IPS-NIHi11 (cell line): ENCODE measurements around the gene GRAMD4.

ENCODE experiments used
- DNase-seq: peaks from one replicate; pipeline ENCODE4 v3.0.0; 2012; ENCODE audit warnings: mixed read lengths, low spot score

The GRAMD4 gene

DNA sequence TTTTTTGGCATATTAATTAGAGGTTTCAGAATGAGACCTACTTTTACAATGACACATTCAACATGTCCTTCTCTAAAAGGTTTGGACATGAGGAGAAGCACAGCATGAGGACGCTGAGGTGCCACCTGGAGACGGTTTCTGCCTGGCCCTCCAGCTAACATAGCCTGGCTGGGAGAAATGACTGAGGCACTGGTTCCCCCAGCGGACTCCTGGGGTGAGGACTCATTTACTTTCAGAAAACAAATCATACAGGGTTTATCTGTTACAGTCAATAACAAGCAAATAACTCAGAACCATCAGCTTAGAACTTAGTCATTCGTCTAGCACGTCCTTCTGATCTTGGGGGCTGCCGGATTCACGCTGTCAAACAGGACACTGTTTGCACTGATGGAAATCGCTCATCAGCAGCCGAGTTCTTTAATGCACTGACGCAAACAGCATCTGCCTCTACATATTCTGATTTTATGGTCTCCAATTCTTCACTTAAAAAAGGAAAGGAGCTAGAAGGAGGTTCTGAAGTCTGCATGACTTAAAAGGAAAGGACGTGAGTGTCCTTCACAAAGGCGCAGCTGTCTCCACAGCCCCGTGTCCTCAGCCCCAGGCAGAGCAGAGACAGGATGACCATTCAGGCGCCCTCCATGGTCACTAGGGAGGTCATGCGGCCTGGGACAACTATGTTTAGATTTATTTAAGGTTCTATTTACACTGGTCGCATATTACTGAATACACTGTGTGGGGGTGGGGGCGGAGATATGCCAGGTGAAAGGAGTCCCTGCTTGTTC lies 73.6 kb downstream of the GRAMD4 start:
- no peak for DNase-seq

DNA sequence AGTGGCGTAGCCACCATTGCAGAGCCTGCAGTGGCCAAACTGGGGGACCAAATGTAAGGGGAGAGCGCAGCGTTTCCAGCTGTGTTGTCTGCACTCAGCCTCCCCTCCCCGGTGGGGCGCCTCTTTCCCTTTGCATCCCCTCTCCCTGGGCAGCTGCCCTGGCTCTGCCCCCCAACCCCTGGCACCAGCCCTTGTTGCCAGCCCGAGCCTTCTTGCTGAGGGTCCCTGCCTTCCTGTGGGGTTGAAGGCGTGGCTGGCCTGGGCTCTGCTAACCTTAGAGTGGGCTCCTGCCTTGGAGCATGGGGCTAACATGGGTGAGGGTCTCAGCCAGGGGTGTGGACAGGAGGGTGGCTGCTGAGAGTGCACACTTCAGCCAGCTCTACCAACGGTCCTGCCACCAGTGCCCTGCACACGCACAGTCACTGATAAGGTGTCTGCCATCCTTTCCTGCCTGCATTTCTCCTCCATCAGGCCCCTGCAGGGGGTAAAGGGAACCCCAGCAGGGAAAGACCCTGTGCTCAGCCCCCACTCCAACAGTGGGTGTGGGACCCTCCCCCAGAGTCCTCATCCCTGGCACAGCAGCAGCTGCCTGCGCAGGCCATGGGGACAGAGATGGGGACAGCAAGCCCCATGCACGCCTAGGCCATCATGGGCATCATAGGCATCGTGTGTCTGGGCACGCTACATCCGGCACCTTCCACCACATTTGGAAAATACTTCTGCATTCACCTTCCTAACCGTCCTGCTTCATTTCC lies 74.4 kb downstream of the GRAMD4 start:
- DNase-seq, result no peak

DNA sequence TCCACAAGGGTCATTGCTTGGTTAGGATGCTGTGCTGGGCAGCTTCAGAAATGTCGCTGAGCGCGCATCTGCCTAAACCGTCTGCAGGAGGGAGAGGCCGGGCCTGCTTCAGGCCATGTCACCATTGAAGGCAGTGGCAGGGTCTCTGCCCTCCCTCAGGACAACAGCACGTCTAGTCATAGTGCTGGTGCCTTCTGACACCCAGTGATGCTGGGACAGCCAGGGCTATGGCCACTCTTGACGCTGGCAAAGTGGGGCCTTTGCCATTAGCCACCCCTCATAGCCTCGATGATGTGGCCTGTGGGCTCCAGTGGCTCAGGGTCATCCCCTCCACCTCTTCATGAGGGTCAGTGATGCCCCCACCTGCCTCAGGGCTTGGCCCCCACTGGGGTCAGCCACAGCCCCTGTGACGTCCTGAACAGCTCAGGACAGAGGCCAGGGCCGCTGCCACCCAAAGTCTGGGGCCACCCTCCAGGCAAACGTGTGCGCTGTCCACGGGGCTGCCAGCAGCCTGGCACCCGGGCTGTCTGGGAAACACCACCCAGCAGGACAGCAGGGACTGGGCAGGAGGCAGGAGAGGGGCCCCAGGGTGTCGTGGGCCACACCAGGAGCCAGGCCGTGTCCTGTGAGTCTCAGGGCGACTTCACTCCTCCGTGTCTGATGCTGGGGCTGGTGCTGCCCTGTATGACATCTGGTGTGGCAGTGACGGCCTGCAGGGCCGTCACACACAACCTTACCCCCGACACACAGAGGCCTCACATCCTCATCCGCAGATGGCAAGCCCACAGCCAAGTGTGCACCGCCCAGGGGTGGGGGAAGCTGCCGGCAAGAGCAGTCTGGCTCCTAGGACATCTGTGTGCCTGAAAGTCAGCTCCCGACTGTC lies 75.4 kb downstream of the GRAMD4 start:
- DNase-seq, result no peak

DNA sequence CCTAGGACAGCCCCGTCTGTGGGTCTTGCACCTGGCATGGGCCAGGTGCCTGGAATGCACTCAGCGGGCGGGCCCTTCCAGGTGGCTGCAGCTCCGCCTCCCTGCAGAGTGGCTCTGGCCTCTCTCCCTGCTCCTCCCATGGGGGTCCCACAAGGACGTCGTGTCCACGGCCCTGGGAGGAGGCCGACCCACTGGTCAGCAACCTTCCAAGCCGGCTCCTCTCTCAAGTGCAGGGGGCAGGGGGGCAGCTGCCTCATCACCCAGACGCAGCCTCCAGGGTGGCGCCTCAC lies 76.0 kb downstream of the GRAMD4 start:
- peak; percentile 46 for DNase-seq

DNA sequence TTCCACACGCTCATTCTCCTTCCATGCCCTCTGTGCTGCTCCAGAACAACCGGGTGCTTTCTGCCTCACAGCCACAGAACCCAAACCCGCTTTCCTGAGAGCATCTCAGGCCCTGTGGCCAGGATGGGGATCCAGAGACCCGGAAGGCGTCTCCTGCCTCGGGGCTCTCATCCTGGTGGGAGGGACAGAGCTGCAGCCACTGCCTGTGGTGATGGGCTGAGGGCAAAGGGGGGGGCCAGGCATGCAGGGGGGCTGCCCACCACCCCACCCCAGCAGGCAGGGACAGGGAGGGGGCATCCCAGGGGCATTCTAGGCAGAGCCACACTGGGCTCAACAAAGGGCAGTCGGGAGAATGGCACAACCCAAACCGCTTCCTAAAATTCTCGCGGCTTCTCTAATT lies 76.4 kb downstream of the GRAMD4 start:
- DNase-seq, result no peak

DNA sequence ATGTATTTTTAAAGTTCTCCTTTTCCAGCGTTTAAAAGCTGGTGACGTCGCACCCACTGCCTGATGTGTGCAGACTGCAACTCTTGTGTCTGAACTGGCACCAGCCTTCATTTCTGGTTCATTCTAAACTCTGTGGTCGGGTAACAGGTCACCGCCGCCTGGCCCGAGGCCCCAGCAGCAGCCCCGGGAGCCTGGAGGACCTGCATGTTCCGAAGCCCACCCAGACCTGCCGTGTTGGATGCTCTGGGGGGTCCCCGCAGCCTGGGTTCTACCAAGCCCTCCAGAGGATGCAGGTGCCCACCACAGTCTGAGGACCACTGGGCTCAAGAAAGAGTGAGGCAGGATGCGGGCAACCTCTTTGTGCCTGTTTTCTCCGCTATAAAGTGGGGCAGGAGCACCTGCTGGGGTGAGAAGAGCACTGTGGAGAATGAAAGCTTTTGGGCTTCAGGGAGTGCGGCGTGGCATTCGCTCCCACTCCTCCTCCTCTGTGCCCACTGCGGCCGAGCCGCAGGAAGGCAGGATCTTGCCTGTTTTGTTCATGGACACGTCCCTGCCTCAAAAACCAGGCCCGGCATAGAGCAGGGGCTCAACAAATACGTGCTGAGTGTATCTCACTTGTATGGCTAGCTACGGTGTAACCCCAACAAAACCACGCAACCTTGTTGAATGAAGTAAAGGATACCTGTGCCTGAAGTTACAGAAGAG lies 77.8 kb downstream of the GRAMD4 start:
- no peak for DNase-seq

DNA sequence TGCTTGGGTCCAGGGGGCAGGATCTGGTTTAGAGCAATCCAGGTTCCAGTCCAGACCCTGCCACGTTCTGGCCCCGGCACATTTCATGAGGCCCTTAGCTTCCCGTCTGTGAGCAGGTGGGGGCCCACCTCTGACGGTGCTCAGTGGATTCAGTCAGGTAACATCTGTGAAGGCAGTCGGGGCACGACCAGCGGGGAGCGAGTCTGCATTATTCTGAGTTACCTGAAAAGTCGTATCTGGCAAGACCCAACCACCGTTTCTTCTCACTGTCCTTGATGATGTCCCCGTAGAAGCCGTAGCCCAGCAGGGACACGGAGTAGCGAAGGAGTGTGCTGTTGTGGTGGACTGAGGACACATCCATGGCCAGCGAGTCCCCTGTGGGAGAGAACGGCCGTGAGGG lies 78.9 kb downstream of the GRAMD4 start:
- DNase-seq, result no peak

DNA sequence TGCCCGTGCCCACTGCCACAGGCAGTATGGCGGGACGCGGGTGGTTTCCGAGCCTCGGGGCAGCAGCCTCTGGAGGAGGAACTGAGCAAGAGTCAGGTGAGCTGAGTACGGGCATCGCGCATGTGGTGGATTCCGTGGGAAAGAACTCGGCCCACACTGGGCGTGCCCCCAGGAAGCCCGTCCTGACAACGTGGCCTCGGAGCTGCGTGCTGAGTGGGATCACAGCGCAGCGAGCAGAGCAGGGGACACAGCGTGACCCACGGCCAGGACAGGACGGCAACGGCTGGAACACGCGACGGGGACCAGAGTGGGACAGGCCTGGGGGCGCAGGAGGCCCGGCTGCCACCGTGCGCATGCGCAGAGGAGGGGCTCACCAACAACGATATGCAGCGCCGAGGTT lies 81.1 kb downstream of the GRAMD4 start:
- DNase-seq, result no peak

DNA sequence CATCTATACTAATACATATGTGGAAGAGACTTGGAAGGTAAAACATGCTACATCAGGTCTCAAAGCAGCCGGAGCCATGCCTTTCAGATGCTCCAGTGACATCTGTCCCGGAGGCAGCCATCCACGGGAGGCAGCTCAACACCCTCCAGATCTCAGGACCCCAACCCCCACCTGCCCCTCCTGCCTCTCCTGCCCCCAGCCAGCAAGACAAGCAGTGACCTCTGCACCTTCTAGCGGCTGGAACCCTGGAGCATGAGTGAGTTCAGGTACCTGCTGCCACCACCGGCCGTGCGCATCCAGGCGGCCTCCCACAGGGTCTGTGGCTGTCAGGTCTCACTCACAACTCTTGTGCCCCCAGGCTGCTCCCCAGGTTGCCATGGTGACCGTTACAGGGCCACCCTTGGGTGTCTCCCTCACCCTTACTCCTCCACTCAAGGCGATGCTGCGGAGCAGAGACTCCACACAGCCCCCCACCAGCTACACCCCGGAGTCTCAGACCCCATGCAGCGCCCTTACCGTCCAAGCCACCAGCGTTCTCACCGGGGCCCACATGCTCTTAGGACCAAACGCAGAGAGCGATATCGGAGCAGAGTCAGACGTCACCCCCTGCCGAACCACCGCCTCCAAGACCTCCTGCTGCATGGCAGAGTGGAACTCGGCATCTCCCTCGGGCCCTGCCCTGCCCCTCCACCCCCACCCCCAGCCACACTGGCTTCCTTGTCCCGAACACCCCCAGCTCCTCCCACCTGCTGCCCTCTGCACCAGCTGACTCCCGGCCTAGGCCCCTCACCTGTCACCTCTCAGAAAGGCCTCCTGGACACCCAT lies 83.2 kb downstream of the GRAMD4 start:
- DNase-seq, result no peak

DNA sequence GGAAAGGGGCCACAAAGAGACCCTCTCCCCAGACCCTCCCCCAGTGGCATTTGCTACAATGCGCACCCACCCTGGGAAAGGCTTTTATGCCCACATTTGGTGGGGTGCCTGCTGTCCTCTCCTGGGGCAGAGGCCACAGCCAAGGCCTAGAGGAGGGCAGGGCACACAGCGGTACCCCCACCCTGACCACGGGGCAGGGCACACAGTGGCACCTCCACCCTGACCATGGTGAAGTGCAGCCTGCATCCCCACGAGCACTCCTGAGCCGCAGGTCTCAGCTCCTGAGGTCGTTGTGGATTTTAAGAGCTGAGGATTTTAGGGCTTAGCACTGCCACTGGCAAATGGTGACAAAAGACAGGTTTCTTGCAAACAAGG lies 83.8 kb downstream of the GRAMD4 start:
- DNase-seq, result no peak

DNA sequence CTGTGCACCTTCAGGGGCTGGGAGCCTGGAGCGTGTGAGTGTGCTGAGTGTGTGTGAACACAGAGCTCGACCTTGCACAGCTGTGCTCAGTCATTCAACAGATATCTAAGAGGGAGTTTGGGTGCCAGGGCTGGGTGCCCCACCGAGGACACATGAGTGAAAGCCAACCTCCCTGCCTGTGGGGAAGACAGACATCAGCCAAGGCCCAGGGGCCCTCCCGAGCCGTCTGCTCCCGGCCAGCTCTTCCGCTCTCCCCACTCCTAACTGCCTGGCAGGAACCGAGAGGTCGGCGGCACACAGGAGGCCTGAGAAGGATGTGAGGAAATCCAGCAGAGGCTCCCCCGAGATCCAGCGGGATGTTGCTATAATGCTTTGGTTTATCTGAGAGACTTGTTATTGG lies 85.9 kb downstream of the GRAMD4 start:
- DNase-seq, result no peak

DNA sequence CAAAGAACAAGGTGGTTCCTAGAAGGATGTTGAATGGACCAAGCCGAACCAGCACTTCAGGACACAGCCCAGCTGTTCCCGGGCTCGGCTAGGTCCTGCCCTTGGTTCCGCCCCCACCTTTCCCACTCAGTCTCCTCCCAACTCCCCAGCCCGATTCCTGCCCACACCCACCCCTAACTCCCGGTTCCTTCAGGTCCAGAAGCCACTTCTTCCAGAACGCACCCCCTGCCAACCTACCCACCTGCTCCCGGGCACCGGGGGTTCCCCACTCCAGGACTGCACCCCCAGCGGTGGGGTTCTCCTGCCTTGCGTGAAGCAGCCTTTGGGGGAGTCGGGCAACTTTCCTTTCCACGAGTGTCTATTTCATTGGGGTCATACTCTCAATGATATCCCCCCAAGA lies 87.1 kb downstream of the GRAMD4 start:
- no peak for DNase-seq

DNA sequence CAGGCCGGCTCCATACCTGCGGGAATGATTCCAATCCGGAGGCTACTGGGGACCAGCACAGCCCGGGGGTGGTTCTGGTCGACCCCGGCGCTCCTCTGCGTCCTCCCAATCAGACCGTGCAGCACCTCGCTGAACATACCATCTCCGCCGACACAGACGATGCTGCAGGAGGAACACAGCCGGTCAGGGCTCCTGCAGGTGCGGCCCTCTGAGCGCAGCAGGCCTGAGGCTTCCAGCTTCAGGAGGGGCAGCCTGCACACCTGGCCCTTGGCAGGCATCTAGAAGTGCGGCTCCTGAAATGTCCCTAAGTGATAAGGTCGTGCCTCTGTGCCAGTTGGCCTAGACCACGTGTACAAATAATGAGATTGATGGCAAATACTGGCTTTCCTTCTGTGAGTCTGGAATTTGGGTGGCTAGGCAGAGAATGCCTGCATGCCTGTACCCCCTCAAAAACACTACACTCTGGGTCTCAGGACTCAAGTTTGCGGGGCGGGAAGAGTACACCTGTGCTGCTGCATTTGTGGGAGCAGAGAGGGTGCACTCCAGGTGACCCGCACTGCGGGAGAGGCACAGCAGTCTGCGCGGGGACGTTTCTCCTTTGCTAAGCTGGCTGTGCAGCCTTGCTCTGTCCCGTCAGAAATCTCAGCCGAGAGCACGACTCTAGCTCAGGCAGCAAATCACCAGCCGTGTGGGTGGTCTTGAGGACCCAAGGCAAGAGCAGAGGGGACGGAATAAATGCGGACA lies 87.8 kb downstream of the GRAMD4 start:
- DNase-seq, result no peak

DNA sequence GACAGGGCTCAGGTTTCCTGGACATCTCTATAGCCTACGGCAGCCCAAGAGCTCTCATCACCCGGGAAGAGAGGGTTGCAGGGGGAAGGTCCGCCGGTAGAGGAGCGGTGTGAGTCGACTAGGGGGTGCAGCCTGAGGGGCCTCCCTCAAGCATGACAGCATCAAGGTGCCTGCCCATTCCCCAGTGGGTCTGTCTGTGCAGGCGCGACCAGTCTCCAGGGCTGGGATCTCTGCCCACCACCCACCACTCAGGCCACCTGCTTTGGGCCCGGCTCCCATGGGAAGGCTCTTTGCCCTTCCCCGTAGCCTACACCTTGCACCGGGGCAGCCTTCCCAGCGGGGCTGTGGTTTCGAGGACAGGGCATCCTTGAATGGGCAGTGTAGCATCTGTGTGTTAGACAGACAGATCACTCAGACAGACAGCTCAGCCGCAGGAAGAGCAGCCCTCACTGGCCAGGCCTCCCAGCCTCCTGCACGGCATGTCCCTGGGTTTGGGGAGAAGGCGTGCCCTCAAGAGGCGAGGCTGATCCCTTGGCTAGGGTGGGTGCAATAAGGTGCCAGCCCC lies 88.7 kb downstream of the GRAMD4 start:
- DNase-seq, result no peak

DNA sequence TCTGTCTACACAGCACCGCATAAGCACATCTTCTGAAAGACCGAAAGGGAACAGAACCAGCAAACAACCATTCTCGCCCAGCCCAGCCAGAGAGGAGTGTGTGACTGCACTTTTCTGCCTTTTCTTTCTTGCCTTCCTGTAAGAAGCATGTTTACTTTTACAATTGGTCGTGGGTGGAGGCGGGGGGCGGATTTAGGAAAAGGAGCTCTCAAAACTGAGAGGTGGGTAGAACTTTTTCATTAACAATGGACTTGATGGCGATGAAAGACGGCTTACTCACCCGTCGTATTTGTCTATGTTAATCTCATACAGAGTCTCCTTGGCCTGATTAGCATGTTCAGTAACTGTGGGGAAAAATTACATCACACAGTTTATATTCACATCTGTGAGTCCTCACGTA lies 90.6 kb downstream of the GRAMD4 start:
- DNase-seq, result no peak

DNA sequence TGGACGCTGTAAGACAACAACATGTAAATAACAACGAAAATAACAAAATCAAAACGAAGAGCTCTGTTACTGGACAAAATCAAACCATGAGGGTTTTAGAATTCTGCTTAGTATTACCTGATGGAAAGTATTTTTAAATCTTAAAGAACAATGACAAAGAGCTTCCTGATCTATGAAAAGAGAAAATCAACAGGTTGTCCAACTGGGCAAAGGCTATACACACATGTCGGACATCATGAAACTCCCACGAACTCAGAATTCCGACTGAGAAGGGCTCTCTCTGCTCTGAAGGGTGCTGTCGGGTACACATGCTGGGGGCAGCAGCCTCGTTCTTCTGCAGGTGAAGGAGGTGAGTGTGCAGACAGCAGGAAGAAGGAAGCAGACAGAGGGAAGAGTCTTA lies 92.1 kb downstream of the GRAMD4 start:
- DNase-seq, result no peak

DNA sequence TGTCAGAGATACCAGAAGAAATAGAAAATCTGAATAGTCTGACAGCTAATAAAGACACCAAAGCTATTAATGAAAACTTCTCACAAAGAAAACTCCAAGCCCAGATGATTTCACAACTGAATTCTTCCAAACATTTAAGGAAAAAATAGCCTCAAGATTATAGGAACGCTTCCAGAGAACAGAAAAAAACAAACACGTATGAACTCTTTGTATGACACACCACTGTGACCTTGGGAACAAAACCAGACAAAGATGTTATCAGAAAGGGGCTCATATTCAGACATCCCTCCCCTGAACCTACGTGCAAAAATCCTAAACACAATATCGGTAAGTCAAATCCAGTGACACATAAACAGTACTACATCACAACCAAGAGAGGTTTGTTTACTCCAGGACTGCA lies 94.4 kb downstream of the GRAMD4 start:
- DNase-seq, result no peak

DNA sequence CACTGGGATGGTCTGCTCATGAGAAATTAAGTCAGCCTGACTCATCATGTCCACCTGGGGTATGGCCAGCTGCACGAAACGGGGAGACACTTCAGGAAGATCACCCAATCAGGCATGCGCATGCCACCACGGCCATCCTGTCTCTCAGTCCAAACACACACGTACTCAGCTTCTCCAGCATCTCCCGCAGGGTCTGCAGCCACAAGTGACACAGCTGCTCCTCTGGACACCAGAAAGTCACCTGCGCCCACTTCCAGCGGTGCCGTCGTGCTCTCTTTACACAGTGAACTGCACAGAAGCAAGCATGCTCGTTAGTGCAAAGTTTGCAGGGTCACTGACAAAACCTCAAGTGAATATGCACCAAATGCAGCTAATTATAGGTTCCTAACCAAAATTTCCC lies 99.7 kb downstream of the GRAMD4 start:
- DNase-seq, result peak; percentile 3

DNA sequence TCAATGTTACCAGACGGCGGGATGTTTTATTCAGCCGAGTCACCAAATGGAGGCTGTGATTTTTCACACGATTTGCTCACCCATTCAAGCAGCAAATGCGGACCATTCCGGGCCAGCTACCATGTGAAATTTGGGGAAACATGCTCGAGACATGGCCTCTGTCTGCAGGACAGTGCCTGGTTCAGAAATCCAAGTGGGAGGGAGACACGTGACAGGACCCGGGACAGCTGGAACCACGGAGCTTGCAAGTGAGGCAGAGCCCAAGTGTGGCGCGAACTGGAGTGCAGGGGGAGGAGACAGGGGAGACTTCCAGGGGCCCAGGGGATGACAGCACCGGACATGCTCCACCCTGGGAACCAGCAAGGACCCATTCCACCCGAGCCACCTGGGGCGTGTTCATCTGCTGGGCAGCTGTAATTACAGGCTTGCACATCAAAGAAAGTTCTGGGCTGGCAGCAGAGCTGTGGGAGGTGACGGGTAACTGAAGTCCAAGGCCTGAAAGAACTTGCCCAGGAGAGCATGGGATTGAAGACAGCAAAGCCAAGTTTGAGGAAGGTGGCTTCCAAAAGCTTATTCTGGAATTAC lies 101.4 kb downstream of the GRAMD4 start:
- DNase-seq, result peak; percentile 27

DNA sequence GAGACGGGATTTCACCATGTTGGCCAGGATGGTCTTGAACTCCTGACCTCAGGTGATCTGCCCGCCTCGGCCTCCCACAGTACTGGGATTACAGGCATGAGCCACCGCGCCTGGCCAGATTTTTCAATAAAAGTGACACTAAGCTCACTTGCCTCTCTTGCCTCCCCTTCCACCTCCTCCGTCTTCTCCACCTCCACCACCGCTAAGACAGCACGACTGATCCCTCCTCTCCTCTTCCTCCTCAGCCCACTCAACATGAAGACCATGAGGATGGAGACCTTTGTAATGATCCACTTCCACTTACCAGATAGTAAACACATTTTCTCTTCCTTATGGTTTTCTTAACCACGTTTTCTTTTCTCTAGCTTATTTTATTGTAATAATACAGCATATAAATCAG lies 103.7 kb downstream of the GRAMD4 start:
- DNase-seq, result no peak
